Body of pancreas (tissue), 4 donors: Measurements from ENCODE around the gene KLHL12.

Source experiments
- POLR2A ChIP-seq, 3 donors: fragments of 450-650 bp; IDR thresholded peaks; one replicate each; pipeline ENCODE4 v1.6.1; 2016; ENCODE audit warnings: antibody characterized with exemption in 3 of 3, mild to moderate bottlenecking in 2 of 3
- TF ChIP-seq, protein P1 (sequence below), 7 experiments: fragments of 450-650 bp in 4 of 7; fragments of 200-600 bp in 3 of 7; sonication (generic) in 3 of 7; IDR thresholded peaks; one replicate each; pipeline ENCODE4 v1.5.1; 2016 to 2019; ENCODE audit warnings: antibody characterized with exemption in 7 of 7

DNA sequence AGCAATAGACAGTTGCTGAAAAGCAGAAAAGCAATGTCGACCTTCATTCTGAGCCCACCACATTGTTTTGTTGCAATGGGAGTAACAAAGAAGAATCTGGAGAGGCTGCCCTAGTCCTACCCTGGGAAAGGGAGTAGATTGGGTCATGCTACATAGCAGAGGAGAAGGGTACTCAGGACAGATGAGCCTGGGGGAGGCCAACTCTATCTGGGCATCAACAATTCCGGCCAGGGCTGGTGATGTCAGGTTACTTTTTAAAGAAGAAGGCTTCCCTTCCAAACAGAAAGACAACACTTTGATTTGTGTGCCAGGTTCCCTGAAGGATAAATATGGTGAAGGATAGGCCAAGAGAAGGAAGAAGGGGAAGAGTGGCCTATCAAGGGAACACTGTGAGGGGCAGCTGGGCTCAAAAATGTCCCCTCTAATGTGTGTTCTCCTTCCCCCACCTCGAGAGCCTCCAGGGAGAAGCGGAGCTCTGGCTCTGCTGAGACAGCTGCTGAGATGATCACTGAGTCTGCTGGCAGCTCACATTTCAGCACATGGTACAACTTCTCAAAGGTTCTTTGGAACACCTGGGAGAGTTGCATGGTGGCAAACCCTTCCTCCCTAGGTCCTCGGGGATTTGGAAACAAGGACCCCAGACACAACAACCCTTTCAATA lies 34.3 kb upstream of the KLHL12 start:
- TF ChIP-seq, protein P1, sequence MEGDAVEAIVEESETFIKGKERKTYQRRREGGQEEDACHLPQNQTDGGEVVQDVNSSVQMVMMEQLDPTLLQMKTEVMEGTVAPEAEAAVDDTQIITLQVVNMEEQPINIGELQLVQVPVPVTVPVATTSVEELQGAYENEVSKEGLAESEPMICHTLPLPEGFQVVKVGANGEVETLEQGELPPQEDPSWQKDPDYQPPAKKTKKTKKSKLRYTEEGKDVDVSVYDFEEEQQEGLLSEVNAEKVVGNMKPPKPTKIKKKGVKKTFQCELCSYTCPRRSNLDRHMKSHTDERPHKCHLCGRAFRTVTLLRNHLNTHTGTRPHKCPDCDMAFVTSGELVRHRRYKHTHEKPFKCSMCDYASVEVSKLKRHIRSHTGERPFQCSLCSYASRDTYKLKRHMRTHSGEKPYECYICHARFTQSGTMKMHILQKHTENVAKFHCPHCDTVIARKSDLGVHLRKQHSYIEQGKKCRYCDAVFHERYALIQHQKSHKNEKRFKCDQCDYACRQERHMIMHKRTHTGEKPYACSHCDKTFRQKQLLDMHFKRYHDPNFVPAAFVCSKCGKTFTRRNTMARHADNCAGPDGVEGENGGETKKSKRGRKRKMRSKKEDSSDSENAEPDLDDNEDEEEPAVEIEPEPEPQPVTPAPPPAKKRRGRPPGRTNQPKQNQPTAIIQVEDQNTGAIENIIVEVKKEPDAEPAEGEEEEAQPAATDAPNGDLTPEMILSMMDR (IDR thresholded peaks at IDR 0.05), result no peak
- TF ChIP-seq POLR2A (IDR thresholded peaks at IDR 0.05), result no peak
